Panc1 (cell line): ENCODE data around the gene CPNE9. TPM values are rescaled to one million over a fixed set of nuclear protein-coding genes. Genes with fewer than 3 reads are reported as not detected.

ENCODE experiments used
- ATAC-seq: fragments of 200-7000 bp; cut with Tn5 transposase; 2 replicates; pipeline ENCODE4 v1.9.1; 2020; ENCODE audit warnings: mild to moderate bottlenecking, moderate library complexity
- BruUV-seq: library from RNA; stranded (reverse); fragments of 400-500 nt; replicated peaks from 2 replicates; lab custom pipeline; 2021; lab: Mats Ljungman, UMichigan
- CTCF ChIA-PET: fragments of 300-600 bp; sonication (Branson Sonifier 250); formaldehyde crosslinking; loops from one replicate; lab custom pipeline; 2022; ENCODE audit warnings: antibody characterized with exemption; lab: Charles Lee
- POLR2A ChIA-PET: fragments of 300-600 bp; sonication (Branson Sonifier 250); formaldehyde crosslinking; loops from one replicate; lab custom pipeline; 2022; ENCODE audit warnings: antibody characterized with exemption; lab: Charles Lee
- DNase-seq: peaks from one replicate; pipeline ENCODE4 v3.0.0-alpha.2; 2010; ENCODE audit warnings: low read depth, low spot score
- H3K27ac ChIP-seq: 2 replicates; pipeline ENCODE4 v1.5.1; 2011; ENCODE audit warnings: mild to moderate bottlenecking, low read length, inconsistent platforms
- H3K27me3 ChIP-seq: fragments of 200-500 bp; sonication (Bioruptor generic); 2 replicates; pipeline ENCODE4 v1.6.0; 2014; ENCODE audit warnings: low read length, inconsistent platforms; ENCODE audit not compliant: control insufficient read depth, insufficient read depth
- H3K36me3 ChIP-seq: fragments of 200-500 bp; sonication (Bioruptor generic); 2 replicates; pipeline ENCODE4 v1.5.1; 2014; ENCODE audit warnings: inconsistent platforms, mild to moderate bottlenecking, low read length, moderate library complexity; ENCODE audit not compliant: control insufficient read depth, insufficient read depth
- H3K4me1 ChIP-seq: 2 replicates; pipeline ENCODE4 v1.5.1; 2011; ENCODE audit warnings: inconsistent platforms, mild to moderate bottlenecking, low read length, moderate library complexity; ENCODE audit not compliant: control insufficient read depth, insufficient read depth
- H3K4me3 ChIP-seq, 2 experiments: 2 replicates each; pipeline ENCODE4 v1.5.1; 2011 to 2012; ENCODE audit warnings: low read depth in 2 of 2, low read length in 2 of 2, mild to moderate bottlenecking in 2 of 2, inconsistent platforms in 1 of 2, moderate library complexity in 1 of 2
- H3K9me3 ChIP-seq: fragments of 200-500 bp; sonication (Bioruptor generic); 2 replicates; pipeline ENCODE4 v1.5.1; 2014; ENCODE audit warnings: low read depth, mild to moderate bottlenecking, inconsistent platforms, low read length, moderate library complexity; ENCODE audit not compliant: control insufficient read depth, insufficient read depth
- POLR2AphosphoS5 ChIP-seq: IDR thresholded peaks from 2 replicates; pipeline ENCODE4 v1.6.1; 2012; ENCODE audit warnings: mild to moderate bottlenecking, low read depth, low read length, moderate library complexity
- SIN3A ChIP-seq: IDR thresholded peaks from 2 replicates; pipeline ENCODE4 v1.6.1; 2012; ENCODE audit warnings: low read depth, mild to moderate bottlenecking, low read length, moderate library complexity, borderline replicate concordance; ENCODE audit not compliant: insufficient read depth
- TCF7L2 ChIP-seq: IDR thresholded peaks from 2 replicates; pipeline ENCODE4 v1.6.1; 2011; ENCODE audit warnings: mild to moderate bottlenecking, low read depth, low read length, inconsistent platforms
- in situ Hi-C: cut with HindIII; loops from 2 replicates; pipeline ENCODE4 v1.10.0; 2016; ENCODE audit warnings: low sequenced_read_pairs, low pct_unique_long_range_greater_than_20kb
- intact Hi-C: fragments of 100-400 bp; cut with micrococcal nuclease; formaldehyde crosslinking; loops from one replicate; pipeline ENCODE4 v1.10.0; 2022; ENCODE audit not compliant: unreplicated experiment
- total RNA-seq: library from RNA; stranded (reverse); gene quantifications from one replicate; pipeline ENCODE4 v1.2.1, GENCODE V29; 2021; ENCODE audit not compliant: unreplicated experiment
- TF ChIP-seq, protein P1 (sequence below): fragments of 450-650 bp; IDR thresholded peaks from 2 replicates; pipeline ENCODE4 v1.5.1; 2017; ENCODE audit warnings: mild to moderate bottlenecking
- TF ChIP-seq, protein P2 (sequence below), 2 experiments: IDR thresholded peaks; 2 replicates each; pipeline ENCODE4 v1.6.1; 2011 to 2012; ENCODE audit warnings: low read depth in 2 of 2, control low read depth in 1 of 2, low read length in 1 of 2, mild to moderate bottlenecking in 1 of 2, moderate library complexity in 1 of 2; ENCODE audit not compliant: insufficient read depth in 1 of 2

Gene CPNE9
- total RNA-seq, 1 experiment from 2014 or later = 0.13 TPM

DNA sequence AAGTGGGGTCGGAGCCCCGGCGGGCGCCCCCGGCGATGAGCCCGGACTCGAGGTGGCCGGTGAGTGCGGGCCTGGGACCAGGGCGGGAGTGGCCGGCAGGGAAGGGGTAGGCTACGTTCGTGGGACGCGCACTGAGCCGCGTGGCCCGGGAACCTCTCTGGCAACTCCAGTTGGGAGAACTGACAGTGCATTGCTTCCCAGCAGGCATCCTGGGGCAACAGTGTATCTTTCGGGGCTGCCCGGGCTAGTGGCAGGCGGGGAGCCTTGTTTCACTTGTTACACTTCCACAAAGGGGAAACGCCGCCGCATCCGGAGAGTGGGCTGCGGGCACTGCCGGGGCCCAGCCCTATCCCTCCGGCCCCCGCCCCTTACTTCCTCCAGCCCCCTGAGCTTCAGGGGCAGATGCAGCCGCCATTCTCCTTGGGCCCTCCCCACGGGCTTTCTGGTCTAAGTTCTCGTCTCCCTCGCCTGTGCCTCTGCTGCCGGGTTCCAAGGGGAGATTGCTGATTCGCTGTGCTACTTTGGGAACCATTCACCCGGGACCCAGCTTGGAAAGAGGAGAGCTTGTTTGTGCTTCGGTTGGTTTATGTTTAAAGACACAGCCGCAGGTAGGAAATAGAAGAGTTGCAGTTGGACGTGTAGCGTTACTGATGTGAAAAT lies 28.6 kb downstream of the CPNE9 start:
- DNase-seq (no peak), ATAC-seq (no peak)
- in situ Hi-C loops = no loop called here
- intact Hi-C loops = no loop called here
- CTCF ChIA-PET = no interaction called here
- H3K36me3 ChIP-seq = no peaks in the 10 kb centered on the region; the same call in none of the 2 replicates
- H3K9me3 ChIP-seq = no peaks in the 10 kb centered on the region
- POLR2A ChIA-PET = interaction anchor here (0.6 kb wide), 1 partner anchor 9 kb away, joined by 8 read pairs; no protein-coding TSS in a partner anchor
- peak overlapping the region; percentile 70 to 84 for H3K4me3 ChIP-seq
- TF ChIP-seq, protein P1, sequence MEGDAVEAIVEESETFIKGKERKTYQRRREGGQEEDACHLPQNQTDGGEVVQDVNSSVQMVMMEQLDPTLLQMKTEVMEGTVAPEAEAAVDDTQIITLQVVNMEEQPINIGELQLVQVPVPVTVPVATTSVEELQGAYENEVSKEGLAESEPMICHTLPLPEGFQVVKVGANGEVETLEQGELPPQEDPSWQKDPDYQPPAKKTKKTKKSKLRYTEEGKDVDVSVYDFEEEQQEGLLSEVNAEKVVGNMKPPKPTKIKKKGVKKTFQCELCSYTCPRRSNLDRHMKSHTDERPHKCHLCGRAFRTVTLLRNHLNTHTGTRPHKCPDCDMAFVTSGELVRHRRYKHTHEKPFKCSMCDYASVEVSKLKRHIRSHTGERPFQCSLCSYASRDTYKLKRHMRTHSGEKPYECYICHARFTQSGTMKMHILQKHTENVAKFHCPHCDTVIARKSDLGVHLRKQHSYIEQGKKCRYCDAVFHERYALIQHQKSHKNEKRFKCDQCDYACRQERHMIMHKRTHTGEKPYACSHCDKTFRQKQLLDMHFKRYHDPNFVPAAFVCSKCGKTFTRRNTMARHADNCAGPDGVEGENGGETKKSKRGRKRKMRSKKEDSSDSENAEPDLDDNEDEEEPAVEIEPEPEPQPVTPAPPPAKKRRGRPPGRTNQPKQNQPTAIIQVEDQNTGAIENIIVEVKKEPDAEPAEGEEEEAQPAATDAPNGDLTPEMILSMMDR = no peak
- TF ChIP-seq TCF7L2 (no peak), SIN3A (no peak), POLR2AphosphoS5 (no peak)
- TF ChIP-seq, protein P2, sequence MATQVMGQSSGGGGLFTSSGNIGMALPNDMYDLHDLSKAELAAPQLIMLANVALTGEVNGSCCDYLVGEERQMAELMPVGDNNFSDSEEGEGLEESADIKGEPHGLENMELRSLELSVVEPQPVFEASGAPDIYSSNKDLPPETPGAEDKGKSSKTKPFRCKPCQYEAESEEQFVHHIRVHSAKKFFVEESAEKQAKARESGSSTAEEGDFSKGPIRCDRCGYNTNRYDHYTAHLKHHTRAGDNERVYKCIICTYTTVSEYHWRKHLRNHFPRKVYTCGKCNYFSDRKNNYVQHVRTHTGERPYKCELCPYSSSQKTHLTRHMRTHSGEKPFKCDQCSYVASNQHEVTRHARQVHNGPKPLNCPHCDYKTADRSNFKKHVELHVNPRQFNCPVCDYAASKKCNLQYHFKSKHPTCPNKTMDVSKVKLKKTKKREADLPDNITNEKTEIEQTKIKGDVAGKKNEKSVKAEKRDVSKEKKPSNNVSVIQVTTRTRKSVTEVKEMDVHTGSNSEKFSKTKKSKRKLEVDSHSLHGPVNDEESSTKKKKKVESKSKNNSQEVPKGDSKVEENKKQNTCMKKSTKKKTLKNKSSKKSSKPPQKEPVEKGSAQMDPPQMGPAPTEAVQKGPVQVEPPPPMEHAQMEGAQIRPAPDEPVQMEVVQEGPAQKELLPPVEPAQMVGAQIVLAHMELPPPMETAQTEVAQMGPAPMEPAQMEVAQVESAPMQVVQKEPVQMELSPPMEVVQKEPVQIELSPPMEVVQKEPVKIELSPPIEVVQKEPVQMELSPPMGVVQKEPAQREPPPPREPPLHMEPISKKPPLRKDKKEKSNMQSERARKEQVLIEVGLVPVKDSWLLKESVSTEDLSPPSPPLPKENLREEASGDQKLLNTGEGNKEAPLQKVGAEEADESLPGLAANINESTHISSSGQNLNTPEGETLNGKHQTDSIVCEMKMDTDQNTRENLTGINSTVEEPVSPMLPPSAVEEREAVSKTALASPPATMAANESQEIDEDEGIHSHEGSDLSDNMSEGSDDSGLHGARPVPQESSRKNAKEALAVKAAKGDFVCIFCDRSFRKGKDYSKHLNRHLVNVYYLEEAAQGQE (IDR thresholded peaks at IDR 0.05; ENCODE audit: insufficient read depth in 1 of 2, low read depth in 2 of 2, low read length in 1 of 2) = no peak
- H3K27ac ChIP-seq = peak overlapping the region; percentile 83; the same call in 1 of the 2 replicates
- H3K27me3 ChIP-seq = no peaks in the 10 kb centered on the region
- peaks cover 7% of the 10 kb centered on the region; the same call in 1 of the 2 replicates for H3K4me1 ChIP-seq
- no TSS peak for BruUV-seq

DNA sequence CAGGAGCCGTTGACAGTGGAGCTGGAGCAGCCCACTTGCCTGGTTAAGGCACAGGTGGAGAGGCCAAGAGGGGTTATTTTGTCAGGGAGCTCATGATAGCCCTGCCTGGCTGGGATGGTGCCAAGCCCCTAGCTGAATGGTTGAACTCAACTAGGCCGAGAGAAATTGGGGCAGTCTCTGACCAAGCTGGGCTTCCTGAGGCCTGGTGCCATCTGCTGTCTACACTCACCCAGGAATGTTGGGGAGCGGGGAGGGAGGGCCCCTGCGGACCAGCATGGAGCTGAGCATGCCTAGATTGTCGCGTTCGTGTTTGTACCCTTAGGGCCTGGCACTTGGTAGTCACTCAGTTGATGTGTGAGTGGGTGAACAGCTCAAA lies 29.1 kb downstream of the CPNE9 start:
- no peak for ATAC-seq
- Histone ChIP-seq H3K36me3 (no peaks in the 10 kb centered on the region; the same call in none of the 2 replicates), H3K4me3 (peak overlapping the region; percentile 70 to 84), H3K27me3 (no peaks in the 10 kb centered on the region), H3K9me3 (no peaks in the 10 kb centered on the region), H3K4me1 (peaks cover 7% of the 10 kb centered on the region; the same call in 1 of the 2 replicates), H3K27ac (peak overlapping the region; percentile 83; the same call in 1 of the 2 replicates)
- no peak for DNase-seq
- BruUV-seq = TSS peak; percentile 60
- CTCF ChIA-PET = no interaction called here
- intact Hi-C loops = no loop called here
- POLR2A ChIA-PET = interaction anchor here (0.5 kb wide), 1 partner anchor 529 kb away, joined by 9 read pairs; no protein-coding TSS in a partner anchor
- in situ Hi-C loops = no loop called here
- TF ChIP-seq, protein P2 (IDR thresholded peaks at IDR 0.05; ENCODE audit: insufficient read depth in 1 of 2, low read depth in 2 of 2, low read length in 1 of 2) = no peak
- TF ChIP-seq TCF7L2 (no peak), SIN3A (no peak), POLR2AphosphoS5 (no peak)
- TF ChIP-seq, protein P1 = no peak
